Activated gamma-delta T cell treated with Interleukin-2 at 50 U/mL for 16 hours (primary cell): ENCODE data around the gene ERMARD.

Experiments used
- DNase-seq: peaks from one replicate; pipeline ENCODE4 v3.0.0-alpha.2; 2020

The ERMARD gene

GRCh38 chr6:169803271-169803811, 51.9 kb downstream of the ERMARD start:
- no peak for DNase-seq

DNA sequence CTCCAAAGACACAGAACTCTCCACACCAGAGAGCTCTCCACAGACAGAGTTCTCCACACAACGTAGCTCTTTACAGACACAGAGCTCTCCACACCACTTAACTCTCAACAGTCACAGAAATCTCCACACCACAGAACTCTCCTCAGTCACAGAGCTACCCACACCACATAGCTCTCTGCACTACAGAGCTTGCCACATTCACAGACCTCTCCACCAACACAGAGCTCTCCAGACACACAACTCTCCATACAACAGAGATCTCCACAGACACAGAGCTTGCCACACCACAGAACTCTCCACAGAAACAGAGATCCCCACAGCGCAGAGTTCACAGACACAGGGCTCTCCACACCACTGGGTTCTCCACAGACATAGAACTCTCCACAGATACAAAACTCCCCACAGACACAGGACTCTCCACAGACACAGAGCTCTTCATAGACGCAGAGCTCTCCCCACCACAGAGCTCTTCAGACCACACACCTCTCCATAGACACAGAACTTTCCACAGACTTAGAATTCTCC, 52.5 kb downstream of the ERMARD start:
- DNase-seq, result no peak

- no peak for DNase-seq
Observed at GRCh38 chr6:169804427-169804826, 53.0 kb downstream of the ERMARD start.

DNA sequence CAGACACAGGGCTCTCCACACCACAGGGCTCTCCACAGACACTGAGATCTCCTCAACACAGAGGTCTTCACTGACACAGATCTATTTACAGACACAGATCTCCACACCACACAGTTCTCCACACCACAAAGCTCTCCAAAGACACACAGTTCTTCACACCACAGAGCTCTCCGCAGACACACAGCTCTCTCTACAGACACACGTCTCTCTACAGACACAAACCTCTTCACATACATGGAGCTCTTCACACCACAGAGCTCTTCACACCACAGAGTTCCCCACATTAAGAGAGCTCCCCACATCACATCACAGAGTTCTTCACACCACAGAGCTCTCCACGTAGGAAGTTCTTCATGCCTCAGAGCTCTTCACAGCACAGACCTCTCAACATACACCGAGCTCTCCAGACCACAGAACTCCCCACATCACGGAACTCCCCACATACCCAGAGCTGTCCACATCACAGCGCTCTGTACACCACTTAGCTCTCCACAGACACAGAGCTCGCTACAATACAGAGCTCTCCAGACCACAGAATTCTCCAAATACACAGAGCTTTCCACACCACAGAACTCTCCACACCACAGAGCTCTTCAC, 53.9 kb downstream of the ERMARD start:
- DNase-seq, result no peak

DNA sequence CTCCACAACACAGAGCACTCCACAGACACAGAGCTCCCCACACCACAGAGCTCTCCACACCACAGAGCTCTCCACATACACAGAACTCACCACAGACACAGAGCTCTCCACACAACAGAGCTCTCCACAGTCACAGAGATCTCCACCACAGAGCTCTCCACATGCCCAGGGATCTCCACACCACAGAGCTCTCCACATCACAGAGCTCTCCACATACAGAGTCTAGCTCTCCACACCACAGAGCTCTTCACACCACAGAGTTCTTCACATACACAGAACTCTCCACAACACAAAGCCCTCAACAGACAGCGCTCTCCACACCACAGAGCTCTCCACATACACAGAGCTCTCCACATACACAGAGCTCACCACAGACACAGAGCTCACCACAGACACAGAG, 55.3 kb downstream of the ERMARD start:
- DNase-seq, result no peak

DNA sequence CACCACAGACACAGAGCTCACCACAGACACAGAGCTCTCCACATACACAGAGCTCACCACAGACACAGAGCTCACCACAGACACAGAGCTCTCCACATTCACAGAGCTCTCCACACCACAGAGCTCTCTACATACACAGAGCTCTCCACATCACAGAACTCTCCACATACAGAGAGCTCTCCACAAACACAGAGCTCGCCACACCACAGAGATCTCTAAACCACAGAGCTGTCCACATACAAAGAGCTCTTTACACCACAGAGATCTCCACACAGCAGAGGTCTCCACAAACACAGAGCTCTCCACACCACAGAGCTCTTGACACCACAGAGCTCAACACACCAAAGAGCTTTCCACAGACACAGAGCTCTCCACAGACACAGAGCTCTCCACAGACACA, 55.8 kb downstream of the ERMARD start:
- no peak for DNase-seq

DNA sequence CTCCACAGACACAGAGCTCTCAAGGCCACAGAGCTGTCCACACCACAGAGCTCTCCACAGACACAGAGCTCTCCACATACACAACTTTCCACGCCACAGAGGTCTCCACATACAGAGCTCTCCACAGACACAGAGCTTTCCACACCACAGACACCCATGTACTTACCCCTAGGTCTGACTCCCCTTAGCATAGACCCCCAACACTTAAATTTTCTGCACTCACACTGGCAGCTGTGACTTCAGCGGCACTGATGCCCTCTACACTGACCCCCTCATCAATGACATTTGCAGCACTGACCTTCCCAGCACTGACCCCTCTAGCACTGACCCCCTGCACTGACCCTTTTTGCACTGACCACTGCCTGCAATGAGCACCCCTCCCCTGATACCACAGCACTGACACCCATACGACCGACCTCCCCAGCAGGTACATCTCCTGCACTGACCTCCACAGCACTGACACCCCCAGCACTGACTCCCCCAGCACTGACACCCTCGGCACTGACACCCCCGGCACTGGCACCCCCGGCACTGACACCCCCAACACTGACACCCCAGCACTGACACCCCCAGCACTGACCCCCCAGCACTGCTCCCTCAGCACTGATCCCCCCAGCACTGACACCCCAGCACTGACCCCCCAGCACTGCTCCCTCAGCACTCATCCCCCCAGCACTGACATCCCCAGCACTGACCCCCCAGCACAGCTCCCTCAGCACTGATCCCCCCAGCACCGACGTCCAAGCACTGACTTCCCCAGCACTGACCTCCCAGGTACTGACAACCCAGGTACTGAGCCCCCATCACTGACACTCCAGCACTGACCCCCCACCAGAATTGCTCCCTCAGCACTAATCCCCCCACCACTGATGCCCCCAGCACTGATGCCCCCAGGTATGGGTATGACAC, 56.5 kb downstream of the ERMARD start:
- no peak for DNase-seq

- no peak for DNase-seq
Observed at GRCh38 chr6:169808608-169808967, 57.2 kb downstream of the ERMARD start.

DNA sequence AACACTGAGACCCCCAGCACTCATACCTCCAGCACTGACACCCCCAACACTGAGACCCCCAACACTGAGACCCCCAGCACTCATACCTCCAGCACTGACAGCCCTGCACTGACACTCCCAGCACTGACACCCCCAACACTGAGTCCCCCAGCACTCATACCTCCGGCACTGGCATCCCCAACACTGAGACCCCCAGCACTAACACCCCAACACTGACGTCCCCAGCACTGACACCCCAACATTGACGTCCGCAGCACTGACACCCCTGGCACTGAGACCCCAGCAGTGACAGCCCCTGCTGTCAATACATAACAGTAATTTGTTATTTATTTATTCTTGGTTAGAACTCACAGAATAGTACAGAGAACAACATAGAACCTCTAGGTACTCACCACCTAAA, 58.0 kb downstream of the ERMARD start:
- DNase-seq, result no peak

- DNase-seq, result no peak
Observed at GRCh38 chr6:169810066-169810989, 58.9 kb downstream of the ERMARD start.

DNA sequence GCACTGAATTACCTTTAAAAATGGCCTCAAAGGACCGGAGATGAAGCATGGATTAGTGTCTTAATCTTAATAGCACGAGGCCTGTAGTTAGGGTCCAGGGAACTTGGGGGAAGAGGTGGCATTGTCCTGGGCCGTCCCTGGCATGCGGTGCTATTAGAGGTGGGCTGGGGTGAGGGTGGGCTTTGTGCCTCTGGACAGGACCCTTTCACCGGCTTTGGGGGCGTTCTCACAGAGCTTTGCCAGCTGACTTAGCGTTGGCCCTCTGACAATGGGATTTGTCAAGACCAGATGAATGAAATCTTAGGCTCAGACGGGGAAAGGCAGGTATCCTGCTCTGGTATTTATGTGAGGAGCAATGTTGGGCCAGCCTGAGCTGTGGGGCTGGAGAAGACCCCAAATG, 59.6 kb downstream of the ERMARD start:
- no peak for DNase-seq

GRCh38 chr6:169811521-169812256, 60.3 kb downstream of the ERMARD start:
- no peak for DNase-seq

DNA sequence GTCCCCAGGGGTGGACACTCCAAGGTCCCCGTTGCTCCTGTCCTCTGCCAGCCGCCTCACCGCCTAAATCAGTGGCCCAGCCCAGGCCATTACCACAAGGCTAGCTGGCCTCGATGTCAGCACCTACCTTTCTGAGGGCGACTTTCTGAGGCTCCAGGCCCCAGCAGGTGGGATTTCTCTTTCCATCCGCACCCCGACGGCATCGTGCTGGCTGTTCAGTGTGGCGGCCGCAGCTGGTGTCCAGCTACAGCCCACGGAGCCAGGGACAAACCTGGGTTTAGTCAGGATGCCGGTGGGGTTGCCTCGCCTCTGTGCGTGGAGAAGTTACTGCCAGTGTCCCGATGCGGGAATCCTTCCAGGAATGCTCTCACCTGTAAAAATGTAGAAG, 60.8 kb downstream of the ERMARD start:
- no peak for DNase-seq

- no peak for DNase-seq
Observed at GRCh38 chr6:169813969-169814368, 62.5 kb downstream of the ERMARD start.

DNA sequence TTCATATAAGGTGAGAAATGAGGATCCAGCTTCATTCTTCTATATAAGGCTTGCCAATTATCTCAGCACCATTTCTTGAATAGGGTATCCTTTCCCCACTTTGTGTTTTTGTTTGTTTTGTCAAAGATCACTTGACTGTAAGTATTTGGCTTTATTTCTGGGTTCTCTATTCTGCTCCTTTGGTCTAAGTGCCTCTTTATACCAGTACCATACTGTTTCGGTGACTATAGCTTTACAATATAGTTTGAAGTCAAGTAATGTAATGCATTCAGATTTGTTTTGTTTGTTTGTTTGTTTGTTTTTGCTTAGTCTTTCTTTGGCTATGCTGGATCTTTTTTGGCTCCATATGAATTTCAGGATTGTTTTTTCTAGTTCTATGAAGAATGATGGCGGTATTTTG, 64.6 kb downstream of the ERMARD start:
- DNase-seq, result no peak

- DNase-seq, result no peak
Observed at GRCh38 chr6:169816975-169817374, 65.6 kb downstream of the ERMARD start.

DNA sequence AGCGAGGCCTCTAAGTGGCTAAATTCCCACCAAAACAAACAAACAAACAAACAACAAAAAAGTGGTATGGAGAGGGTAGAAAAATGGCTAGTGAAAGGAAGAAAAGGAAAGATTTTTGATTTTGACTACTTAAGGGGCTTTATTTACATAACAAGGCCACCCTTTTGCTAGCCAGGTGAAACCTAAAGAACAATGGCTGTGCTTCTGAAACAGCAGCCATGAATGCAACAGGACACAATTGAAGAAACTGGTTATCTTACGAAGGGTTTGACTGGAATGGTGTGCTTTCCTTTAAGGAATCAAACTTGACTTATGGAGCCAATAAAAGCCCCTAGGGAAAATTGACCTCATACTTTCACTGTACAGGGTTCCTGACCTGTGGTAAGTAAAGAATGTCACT, 68.9 kb downstream of the ERMARD start:
- no peak for DNase-seq

DNA sequence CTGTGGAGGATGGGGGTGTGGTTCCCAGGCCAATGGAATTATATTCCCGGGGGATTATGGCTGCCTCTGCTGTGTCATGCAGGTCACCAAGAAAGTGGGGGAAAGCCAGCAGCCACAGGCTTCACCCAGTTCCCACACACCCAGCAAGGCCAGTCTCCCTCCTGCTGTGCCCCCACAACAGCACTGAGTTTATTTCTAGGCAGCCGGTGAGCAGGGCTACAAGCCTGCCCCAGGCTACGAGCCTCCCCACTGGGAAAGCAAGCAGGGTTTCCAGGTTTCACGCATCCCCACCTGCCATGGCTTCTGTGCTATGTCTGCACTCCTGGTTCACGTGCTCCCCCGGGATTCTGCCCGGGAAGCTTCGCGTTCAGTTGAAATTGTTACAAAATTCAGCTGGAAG, 72.6 kb downstream of the ERMARD start:
- no peak for DNase-seq

DNA sequence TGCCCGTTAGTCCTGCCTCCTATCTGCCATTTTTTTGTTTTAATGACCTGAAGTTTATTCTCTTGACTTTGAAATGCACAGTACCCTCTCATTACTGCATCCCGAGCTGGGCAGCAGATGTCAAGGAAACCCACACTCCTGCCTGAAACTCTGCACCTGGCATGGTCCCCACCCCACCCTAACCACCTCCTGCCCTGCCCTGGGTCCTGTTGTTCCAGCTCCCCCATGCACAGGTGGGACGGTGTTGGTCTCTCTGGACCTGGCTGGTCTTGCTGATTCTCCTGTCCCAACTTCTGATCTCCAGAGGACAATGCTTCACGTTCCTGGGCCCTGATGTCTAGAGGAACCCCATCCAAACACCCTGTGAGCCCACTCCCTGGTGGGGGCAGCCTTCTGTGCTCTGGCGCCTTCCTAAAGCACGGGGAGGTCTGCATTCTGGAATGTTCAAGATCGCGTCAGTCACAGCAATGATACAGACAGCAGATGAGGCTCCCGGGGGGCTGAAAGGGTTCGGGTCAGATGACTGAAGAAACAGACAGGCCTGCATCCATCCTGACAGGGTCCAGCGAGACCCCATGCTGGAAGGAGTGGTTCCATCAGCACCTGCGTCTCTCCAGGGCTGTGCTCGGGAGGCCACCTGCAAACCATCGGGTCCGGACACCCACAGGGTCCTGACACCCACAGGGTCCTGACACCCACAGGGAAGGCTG, 73.6 kb downstream of the ERMARD start:
- DNase-seq, result no peak

DNA sequence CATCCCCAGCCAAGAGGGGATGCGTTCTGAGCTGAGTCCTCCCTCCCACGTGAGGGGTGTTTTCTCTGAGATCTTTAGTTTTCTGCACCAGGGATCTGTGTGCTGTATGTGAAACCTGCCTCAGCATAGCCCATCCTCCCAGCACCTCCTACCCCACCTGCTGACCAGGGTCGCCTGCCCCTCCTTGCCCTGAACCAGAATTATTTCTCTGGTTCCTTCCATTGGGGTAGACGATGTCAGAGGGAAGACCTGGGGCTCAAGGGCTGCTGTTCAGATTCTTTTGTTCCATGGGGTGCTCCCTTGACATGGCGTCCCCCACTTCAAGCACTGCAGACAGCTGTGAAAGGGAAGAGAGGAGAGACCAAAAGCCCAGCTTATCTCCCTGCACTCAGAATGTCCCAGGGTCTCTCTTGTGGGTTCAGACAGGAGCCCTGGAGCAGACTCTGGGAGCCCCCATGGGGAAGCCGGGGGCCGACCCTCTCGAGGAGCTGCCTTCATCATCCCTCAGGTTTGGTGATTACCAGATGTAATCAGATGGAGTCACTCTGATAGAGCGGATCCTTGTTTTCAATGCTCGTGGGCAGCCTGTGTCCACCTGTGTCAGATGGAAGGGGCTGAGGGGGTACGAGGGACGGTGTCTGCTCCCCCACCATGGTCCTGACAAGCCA, 74.3 kb downstream of the ERMARD start:
- no peak for DNase-seq

- DNase-seq, result no peak
Observed at GRCh38 chr6:169826697-169827096, 75.3 kb downstream of the ERMARD start.
